ENCODE measurements around the gene COL23A1. TPM values are rescaled to one million over a fixed set of nuclear protein-coding genes. Genes with fewer than 3 reads are reported as not detected.

COL23A1 gene
- total and polyA plus RNA-seq, 8 donors = 0.06 to 0.68 (median 0.33) TPM; not detected in 2

- WGBS, 2 donors = 50 to 52% methylated on average over 11 of the region's 11 CpGs
- Histone ChIP-seq H3K36me3 (no peaks in the 10 kb centered on the region), H3K4me1 (no peaks in the 10 kb centered on the region), H3K27me3 (no peaks in the 10 kb centered on the region), H3K9me3 (no peaks in the 10 kb centered on the region), H3K4me3 (no peak overlapping the region), H3K27ac (no peak overlapping the region)
- DNase-seq = peak in 1 of 6 donors; percentile 23
- TF ChIP-seq CTCF (IDR thresholded peaks at IDR 0.05) = no peak
- ATAC-seq = no peak
- intact Hi-C loops (cut with DNase I) = no loop called here
- FAIRE-seq = no peak
These were observed 61.1 kb downstream of the COL23A1 start for GRCh38 chr5:178529080-178529479.

GRCh38 chr5:178527458-178528307 is 62.5 kb downstream of the COL23A1 start:
- WGBS, 2 donors = 46 to 58% methylated on average over 18 of the region's 18 CpGs
- ATAC-seq (no peak), FAIRE-seq (no peak), DNase-seq (peak in 1 of 6 donors; percentile 41)
- H3K4me1 ChIP-seq = no peaks in the 10 kb centered on the region
- no peak overlapping the region for H3K27ac ChIP-seq
- H3K27me3 ChIP-seq = no peaks in the 10 kb centered on the region
- no peak overlapping the region for H3K4me3 ChIP-seq
- TF ChIP-seq CTCF (IDR thresholded peaks at IDR 0.05) = no peak
- intact Hi-C loops (cut with DNase I) = no loop called here
- no peaks in the 10 kb centered on the region for H3K9me3 ChIP-seq
- H3K36me3 ChIP-seq = no peaks in the 10 kb centered on the region

- DNase-seq = peak in 1 of 6 donors; percentile 30
These were observed 63.3 kb downstream of the COL23A1 start for GRCh38 chr5:178526773-178527457.

GRCh38 chr5:178525906-178526732 is 64.1 kb downstream of the COL23A1 start:
- WGBS, 2 donors = 80 to 81% methylated on average over 12 of the region's 12 CpGs
- H3K36me3 ChIP-seq = no peaks in the 10 kb centered on the region
- H3K4me3 ChIP-seq = no peak overlapping the region
- peak in 1 of 6 donors; percentile 52 for DNase-seq
- TF ChIP-seq CTCF (IDR thresholded peaks at IDR 0.05) = no peak
- ATAC-seq = no peak
- no peaks in the 10 kb centered on the region for H3K9me3 ChIP-seq
- no peak overlapping the region for H3K27ac ChIP-seq
- no peak for FAIRE-seq
- intact Hi-C loops (cut with DNase I) = no loop called here
- peaks cover 0 to 4% (median 0%) of the 10 kb centered on the region in 4 donors for H3K27me3 ChIP-seq
- no peaks in the 10 kb centered on the region for H3K4me1 ChIP-seq

More at GRCh38 chr5:178526773-178527457, 63.3 kb downstream of the COL23A1 start:
- FAIRE-seq = no peak
- Histone ChIP-seq H3K4me1 (no peaks in the 10 kb centered on the region), H3K27ac (no peak overlapping the region), H3K4me3 (no peak overlapping the region), H3K27me3 (no peaks in the 10 kb centered on the region), H3K9me3 (no peaks in the 10 kb centered on the region), H3K36me3 (no peaks in the 10 kb centered on the region)
- intact Hi-C loops (cut with DNase I) = no loop called here
- 67 to 74% methylated on average over 14 of the region's 14 CpGs for WGBS, 2 donors
- TF ChIP-seq CTCF (IDR thresholded peaks at IDR 0.05) = no peak
- ATAC-seq = no peak
